Activated naive CD4-positive, alpha-beta T cell treated with Interleukin-2 at 50 U/mL for 16 hours (primary cell): ENCODE measurements around the gene GJA4.
"Not testable (repeated sequence)": the region's sequence is repeated elsewhere in the genome, so short reads cannot be mapped to it uniquely, and the experiment has no call there.

ENCODE experiments used
- DNase-seq: peaks from one replicate; pipeline ENCODE4 v3.0.0-alpha.2; 2020

Gene GJA4

GRCh38 chr1:34770891-34771504, 21.8 kb upstream of the GJA4 start:
- DNase-seq: no peak

GRCh38 chr1:34771573-34772371, 21.0 kb upstream of the GJA4 start:
- DNase-seq: no peak

GRCh38 chr1:34773114-34773513, 19.7 kb upstream of the GJA4 start:
- not testable (repeated sequence) for DNase-seq

GRCh38 chr1:34774957-34775356, 17.8 kb upstream of the GJA4 start:
- no peak for DNase-seq

- DNase-seq: no peak
Observed at GRCh38 chr1:34776911-34777310, 15.9 kb upstream of the GJA4 start.

- DNase-seq: no peak
Observed at GRCh38 chr1:34777519-34778321, 15.1 kb upstream of the GJA4 start.

GRCh38 chr1:34778381-34778780, 14.4 kb upstream of the GJA4 start:
- DNase-seq: no peak

- no peak for DNase-seq
Observed at GRCh38 chr1:34779005-34779404, 13.8 kb upstream of the GJA4 start.

GRCh38 chr1:34779526-34779925, 13.3 kb upstream of the GJA4 start:
- no peak for DNase-seq

- no peak for DNase-seq
Observed at GRCh38 chr1:34779962-34780361, 12.8 kb upstream of the GJA4 start.

- DNase-seq: no peak
Observed at GRCh38 chr1:34780528-34780927, 12.3 kb upstream of the GJA4 start.

- peak; percentile 17 for DNase-seq
Observed at GRCh38 chr1:34781071-34781843, 11.5 kb upstream of the GJA4 start, which contains the start of gene GJB3. Gene GJB3, plus strand, starts transcription at chr1:34781214. Its CDS starts 3,549 bp downstream, at chr1:34784763.

- DNase-seq: no peak
Observed at GRCh38 chr1:34781844-34782391, 10.9 kb upstream of the GJA4 start.

- DNase-seq: no peak
Observed at GRCh38 chr1:34784751-34785221, 8.0 kb upstream of the GJA4 start.

GRCh38 chr1:34785231-34785874, 7.4 kb upstream of the GJA4 start:
- DNase-seq: no peak

GRCh38 chr1:34785875-34786470, 6.8 kb upstream of the GJA4 start:
- no peak for DNase-seq

GRCh38 chr1:34786521-34787325, 6.1 kb upstream of the GJA4 start:
- DNase-seq: peak; percentile 58

- DNase-seq: no peak
Observed at GRCh38 chr1:34787461-34788420, 5.1 kb upstream of the GJA4 start.

- no peak for DNase-seq
Observed at GRCh38 chr1:34790985-34791384, 1.8 kb upstream of the GJA4 start.
